Astrocyte of the cerebellum (primary cell): ENCODE results near the gene KLHL5.

ENCODE experiments used
- DNase-seq: peaks from one replicate; pipeline ENCODE4 v3.0.0-alpha.2; 2011; ENCODE audit warnings: low read depth
- H3K4me3 ChIP-seq: 2 replicates; pipeline ENCODE4 v1.5.1; 2011; ENCODE audit warnings: mild to moderate bottlenecking, low read depth, low read length, moderate library complexity
- in situ Hi-C: cut with HindIII; loops from 2 replicates; pipeline ENCODE4 v1.10.0; 2017; ENCODE audit warnings: low sequenced_read_pairs
- TF ChIP-seq, protein P1 (sequence below): IDR thresholded peaks from 2 replicates; pipeline ENCODE4 v1.5.1; 2012; ENCODE audit warnings: low read length, low read depth, moderate library complexity, mild to moderate bottlenecking; ENCODE audit errors: missing control alignments

The KLHL5 gene

GRCh38 chr4:39032218-39033085 lies 29.6 kb upstream of the KLHL5 start, which contains the start of gene TMEM156:
Gene TMEM156 (minus strand): TSS chr4:39032409. CDS start chr4:39032313, 96 bp downstream.
- no peak within 1 kb of the TSS for H3K4me3 ChIP-seq
- in situ Hi-C loops = no loop called here
- DNase-seq = no peak
- TF ChIP-seq, protein P1, sequence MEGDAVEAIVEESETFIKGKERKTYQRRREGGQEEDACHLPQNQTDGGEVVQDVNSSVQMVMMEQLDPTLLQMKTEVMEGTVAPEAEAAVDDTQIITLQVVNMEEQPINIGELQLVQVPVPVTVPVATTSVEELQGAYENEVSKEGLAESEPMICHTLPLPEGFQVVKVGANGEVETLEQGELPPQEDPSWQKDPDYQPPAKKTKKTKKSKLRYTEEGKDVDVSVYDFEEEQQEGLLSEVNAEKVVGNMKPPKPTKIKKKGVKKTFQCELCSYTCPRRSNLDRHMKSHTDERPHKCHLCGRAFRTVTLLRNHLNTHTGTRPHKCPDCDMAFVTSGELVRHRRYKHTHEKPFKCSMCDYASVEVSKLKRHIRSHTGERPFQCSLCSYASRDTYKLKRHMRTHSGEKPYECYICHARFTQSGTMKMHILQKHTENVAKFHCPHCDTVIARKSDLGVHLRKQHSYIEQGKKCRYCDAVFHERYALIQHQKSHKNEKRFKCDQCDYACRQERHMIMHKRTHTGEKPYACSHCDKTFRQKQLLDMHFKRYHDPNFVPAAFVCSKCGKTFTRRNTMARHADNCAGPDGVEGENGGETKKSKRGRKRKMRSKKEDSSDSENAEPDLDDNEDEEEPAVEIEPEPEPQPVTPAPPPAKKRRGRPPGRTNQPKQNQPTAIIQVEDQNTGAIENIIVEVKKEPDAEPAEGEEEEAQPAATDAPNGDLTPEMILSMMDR = no peak

GRCh38 chr4:39036172-39036571 lies 25.9 kb upstream of the KLHL5 start:
- DNase-seq = peak; percentile 33
- TF ChIP-seq, protein P1 = no peak
- in situ Hi-C loops = no loop called here
- no peak overlapping the region for H3K4me3 ChIP-seq

GRCh38 chr4:39037491-39037825 lies 24.6 kb upstream of the KLHL5 start:
- DNase-seq = peak; percentile 56

GRCh38 chr4:39037941-39038340 lies 24.1 kb upstream of the KLHL5 start:
- in situ Hi-C loops = no loop called here
- TF ChIP-seq, protein P1 = no peak
- H3K4me3 ChIP-seq = no peak overlapping the region
- DNase-seq = no peak

More at GRCh38 chr4:39037491-39037825, 24.6 kb upstream of the KLHL5 start:
- in situ Hi-C loops = no loop called here
- H3K4me3 ChIP-seq = no peak overlapping the region
- TF ChIP-seq, protein P1 = no peak

- TF ChIP-seq, protein P1 = no peak
Observed at GRCh38 chr4:39039108-39039507, 22.9 kb upstream of the KLHL5 start.

GRCh38 chr4:39042366-39042765 lies 19.7 kb upstream of the KLHL5 start:
- in situ Hi-C loops = no loop called here
- H3K4me3 ChIP-seq = no peak overlapping the region
- DNase-seq = no peak
- TF ChIP-seq, protein P1 = no peak

More at GRCh38 chr4:39039108-39039507, 22.9 kb upstream of the KLHL5 start:
- H3K4me3 ChIP-seq = no peak overlapping the region
- DNase-seq = no peak
- in situ Hi-C loops = no loop called here
